ENCODE measurements around the gene FEM1A.

DNA sequence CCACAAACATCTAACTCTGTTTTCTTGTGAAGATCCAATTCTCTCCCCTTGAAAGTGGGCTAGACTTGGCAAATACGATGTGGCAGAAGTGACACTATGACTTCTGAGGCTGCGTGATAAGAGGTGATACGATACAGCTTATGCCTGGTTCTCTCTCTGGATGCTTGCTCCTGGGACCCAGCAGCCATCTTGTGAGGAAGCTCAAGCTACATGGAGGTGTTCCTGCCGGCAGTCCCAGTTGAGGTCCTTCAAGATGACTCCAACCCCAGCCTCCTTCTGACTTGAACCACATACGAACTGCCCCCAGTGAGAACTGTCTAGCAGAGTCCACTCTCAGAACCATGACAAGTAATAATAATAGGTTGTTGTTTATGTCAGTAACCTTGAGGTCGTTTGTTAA lies 10.7 kb upstream of the FEM1A start:
- TF ChIP-seq, protein P1, sequence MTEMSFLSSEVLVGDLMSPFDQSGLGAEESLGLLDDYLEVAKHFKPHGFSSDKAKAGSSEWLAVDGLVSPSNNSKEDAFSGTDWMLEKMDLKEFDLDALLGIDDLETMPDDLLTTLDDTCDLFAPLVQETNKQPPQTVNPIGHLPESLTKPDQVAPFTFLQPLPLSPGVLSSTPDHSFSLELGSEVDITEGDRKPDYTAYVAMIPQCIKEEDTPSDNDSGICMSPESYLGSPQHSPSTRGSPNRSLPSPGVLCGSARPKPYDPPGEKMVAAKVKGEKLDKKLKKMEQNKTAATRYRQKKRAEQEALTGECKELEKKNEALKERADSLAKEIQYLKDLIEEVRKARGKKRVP (CRISPR knock-in tag; IDR thresholded peaks at IDR 0.05), result no peak
- TF ChIP-seq PHF5A (CRISPR knock-in tag; IDR thresholded peaks at IDR 0.05; ENCODE audit: low read depth, unreplicated experiment), result no peak
- no peak for TF ChIP-seq ZNF24 (IDR thresholded peaks at IDR 0.05)
- no peak for TF ChIP-seq POLR2A (IDR thresholded peaks at IDR 0.05; ENCODE audit: insufficient read depth in 1 of 2, low read depth in 2 of 2, low read length in 2 of 2)
- TF ChIP-seq ZSCAN12 (CRISPR knock-in tag; IDR thresholded peaks at IDR 0.05), result no peak
- no peak for TF ChIP-seq MYNN (CRISPR knock-in tag; IDR thresholded peaks at IDR 0.05; ENCODE audit: low read depth)
- no peak for TF ChIP-seq ZNF256 (CRISPR knock-in tag; conservative IDR thresholded peaks at IDR 0.05)
- no peak for TF ChIP-seq IRF2 (CRISPR knock-in tag; IDR thresholded peaks at IDR 0.05)
